Stimulated activated CD8-positive, alpha-beta memory T cell treated with anti-CD3 and anti-CD28 coated beads, Interleukin-4, amount 100 ng/mL, for 1 hour (primary cell): ENCODE data around the gene FXR1.
"Not testable (repeated sequence)": the region's sequence is repeated elsewhere in the genome, so short reads cannot be mapped to it uniquely, and the experiment has no call there.

ENCODE experiments used
- DNase-seq, 2 donors: peaks; one replicate each; pipeline ENCODE4 v3.0.0-alpha.2; 2020; ENCODE audit warnings: low read depth in 2 of 2, low spot score in 1 of 2

The FXR1 gene

DNA sequence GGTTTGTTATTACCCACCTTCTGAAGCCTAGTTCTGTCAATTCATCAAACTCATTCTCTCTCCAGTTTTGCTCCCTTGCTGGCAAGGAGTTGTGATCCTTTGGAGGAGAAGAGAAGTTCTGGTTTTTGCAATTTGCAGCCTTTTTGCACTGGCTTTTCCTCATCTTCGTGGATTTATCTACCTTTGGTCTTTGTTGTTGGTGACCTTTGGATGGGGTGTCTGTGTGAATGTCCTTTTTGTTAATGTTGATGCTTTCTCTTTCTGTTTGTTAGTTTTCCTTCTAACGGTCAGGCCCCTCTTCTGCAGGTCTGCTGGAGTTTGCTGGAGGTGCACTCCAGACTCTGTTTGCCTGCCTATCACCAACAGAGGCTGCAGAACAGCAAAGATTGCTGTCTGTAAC lies 91.0 kb downstream of the FXR1 start:
- not testable (repeated sequence) for DNase-seq

DNA sequence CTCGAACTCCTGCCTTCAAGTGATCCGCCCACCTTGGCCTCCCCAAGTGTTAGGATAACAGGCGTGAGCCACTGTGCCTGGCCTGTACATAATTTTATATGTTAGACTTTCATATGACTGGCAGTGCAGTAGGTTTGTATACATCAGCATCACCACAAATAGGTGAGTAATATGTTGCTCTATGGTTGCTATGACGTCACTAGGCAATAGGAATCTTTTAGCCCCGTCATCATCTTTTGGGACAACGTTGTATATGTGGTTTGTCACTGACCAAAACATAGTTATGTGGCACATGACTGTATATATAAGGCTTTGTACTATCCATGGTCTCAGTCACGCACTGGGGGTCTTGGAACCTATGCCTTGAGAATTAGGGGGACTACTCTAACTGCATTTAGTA lies 94.1 kb downstream of the FXR1 start:
- no peak for DNase-seq

DNA sequence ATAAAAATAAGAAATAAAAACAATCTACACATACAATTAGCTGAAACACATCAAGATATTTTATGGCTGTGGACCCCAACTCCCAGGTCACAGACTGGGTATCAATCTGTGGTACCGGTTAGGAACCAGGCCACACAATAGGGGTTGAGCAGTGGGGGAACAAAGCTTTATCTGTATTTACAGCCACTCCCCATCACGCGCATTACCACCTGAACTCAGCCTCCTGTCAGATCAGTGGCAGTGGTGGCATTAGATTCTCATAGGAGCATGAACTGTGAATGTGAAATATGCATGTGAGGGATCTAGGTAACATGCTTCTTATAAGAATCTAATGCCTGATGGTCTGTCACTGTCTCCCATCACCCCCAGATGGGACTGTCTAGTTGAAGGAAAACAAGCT lies 94.8 kb downstream of the FXR1 start:
- no peak for DNase-seq

DNA sequence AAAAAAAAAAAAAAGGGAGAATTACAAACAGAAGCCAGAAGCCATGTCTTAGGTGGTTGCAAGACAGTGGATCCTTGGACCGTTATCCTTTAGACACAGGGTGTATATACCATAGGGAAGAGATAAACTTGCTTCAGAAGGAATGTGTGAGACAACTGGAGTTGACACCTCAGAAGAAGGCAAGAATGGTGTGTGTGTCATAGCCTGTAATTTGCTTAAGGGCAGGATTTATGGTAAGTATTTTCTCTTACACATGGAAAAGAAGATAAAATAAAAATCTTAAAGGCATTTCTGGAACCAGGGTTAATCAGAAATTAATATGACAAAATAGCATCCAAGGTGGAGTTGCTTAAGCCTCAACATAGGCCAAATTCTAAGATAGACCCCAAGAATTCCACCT lies 96.3 kb downstream of the FXR1 start:
- no peak for DNase-seq

DNA sequence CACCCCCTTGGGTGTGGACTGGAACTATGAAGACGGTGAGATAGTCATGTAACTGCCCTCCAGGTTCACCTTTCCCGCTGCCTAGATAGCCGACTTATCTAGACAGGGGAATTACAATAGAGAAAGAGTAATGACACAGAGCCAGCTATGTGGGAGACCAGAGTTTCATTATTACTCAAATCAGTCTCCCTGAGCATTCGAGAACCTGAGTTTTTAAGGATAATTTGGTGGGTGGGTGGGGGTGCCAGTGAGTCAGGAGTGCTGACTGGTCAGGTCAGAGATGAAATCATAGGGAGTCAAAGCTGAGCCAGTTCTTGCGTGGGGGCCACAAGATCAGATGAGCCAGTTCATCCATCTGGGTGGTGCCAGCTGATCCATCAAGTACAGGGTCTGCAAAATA lies 96.8 kb downstream of the FXR1 start:
- no peak for DNase-seq

DNA sequence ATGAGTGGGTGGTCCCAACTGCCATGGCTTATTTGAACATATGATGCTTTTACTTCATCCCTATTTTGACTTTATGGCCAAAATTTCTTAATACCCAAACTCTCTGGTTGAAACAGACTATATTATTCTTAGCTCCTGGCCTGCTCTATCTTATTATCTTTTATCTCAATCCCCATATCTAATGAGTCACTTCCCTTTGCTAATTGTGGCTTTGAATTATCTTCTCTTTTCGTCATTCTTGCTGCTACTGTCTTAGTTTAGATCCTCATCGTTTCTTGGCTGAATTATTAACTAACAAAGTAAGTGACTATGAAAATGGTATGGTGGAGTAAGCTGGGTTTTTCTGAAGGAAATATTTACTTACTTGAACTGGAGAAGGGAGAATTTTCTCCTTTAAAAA lies 105.2 kb downstream of the FXR1 start:
- no peak for DNase-seq

DNA sequence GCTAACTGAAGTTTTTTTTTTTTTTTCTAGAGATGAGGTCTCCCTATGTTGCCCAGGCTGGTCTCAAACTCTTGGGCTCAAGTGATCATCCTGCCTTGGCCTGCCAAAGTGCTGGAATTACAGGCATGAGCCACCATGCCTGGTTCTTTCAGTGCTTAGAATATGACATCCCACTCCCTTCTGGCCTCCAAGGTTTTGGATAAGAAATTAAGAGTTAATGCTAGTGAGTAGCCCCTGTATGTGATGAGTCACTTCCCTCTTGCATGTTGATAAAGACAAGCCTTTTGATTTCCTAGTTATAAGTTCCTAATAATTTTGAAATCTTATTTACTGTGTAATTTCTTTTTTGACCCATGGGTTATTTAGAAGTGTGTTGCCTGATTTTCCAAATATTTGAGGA lies 112.7 kb downstream of the FXR1 start:
- no peak for DNase-seq

DNA sequence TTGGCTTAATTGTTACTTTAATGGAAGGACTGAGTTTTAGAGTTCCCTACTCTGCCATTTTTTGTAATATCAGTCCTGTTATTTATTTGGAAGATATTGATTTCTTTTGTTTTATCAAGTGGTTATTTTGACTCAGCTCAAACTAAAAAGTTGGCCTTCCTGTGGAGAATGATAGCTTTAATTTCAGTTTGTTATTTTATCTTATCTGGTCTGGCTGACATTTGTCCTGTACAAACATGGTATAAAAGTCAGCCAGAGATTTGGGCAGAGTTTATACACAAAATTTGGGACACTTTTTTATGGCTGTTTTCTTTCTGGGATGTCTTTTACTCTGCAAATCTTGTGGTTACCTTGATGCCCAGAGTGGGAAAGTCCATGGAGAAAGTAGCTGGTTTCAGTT lies 118.5 kb downstream of the FXR1 start:
- DNase-seq: no peak
